Measurements from ENCODE around the gene PLA2G7.
"Not testable (repeated sequence)": the region's sequence is repeated elsewhere in the genome, so short reads cannot be mapped to it uniquely, and the experiment has no call there.

PLA2G7 gene

GRCh38 chr6:46749731-46750130, 14.6 kb upstream of the PLA2G7 start:
- in situ Hi-C loops (cut with MboI; ENCODE audit: low sequenced_read_pairs), result no loop called here

- in situ Hi-C loops (cut with MboI; ENCODE audit: low sequenced_read_pairs), result no loop called here
Observed at GRCh38 chr6:46748940-46749503, 13.8 kb upstream of the PLA2G7 start.

GRCh38 chr6:46746696-46747095, 11.5 kb upstream of the PLA2G7 start, which contains the start of gene ANKRD66:
ANKRD66 (plus strand) TSS chr6:46746933; CDS start chr6:46751949, 5,016 bp downstream.
- in situ Hi-C loops (cut with MboI; ENCODE audit: low sequenced_read_pairs), result no loop called here

- in situ Hi-C loops (cut with MboI; ENCODE audit: low sequenced_read_pairs), result no loop called here
Observed at GRCh38 chr6:46745973-46746372, 10.8 kb upstream of the PLA2G7 start.

- in situ Hi-C loops (cut with MboI; ENCODE audit: low sequenced_read_pairs), result not testable (repeated sequence)
Observed at GRCh38 chr6:46744159-46744725, 9.1 kb upstream of the PLA2G7 start.

- in situ Hi-C loops (cut with MboI; ENCODE audit: low sequenced_read_pairs), result no loop called here
Observed at GRCh38 chr6:46743425-46744158, 8.4 kb upstream of the PLA2G7 start.

- in situ Hi-C loops (cut with MboI; ENCODE audit: low sequenced_read_pairs), result no loop called here
Observed at GRCh38 chr6:46741910-46742309, 6.7 kb upstream of the PLA2G7 start.

GRCh38 chr6:46741482-46741881, 6.3 kb upstream of the PLA2G7 start:
- in situ Hi-C loops (cut with MboI; ENCODE audit: low sequenced_read_pairs), result no loop called here

- in situ Hi-C loops (cut with MboI; ENCODE audit: low sequenced_read_pairs), result no loop called here
Observed at GRCh38 chr6:46736906-46737305, 1.7 kb upstream of the PLA2G7 start.

- in situ Hi-C loops (cut with MboI; ENCODE audit: low sequenced_read_pairs), result no loop called here
Observed at GRCh38 chr6:46735720-46736031, 501 bp upstream of the PLA2G7 start.

GRCh38 chr6:46733341-46733801, 1.8 kb downstream of the PLA2G7 start:
- in situ Hi-C loops (cut with MboI; ENCODE audit: low sequenced_read_pairs), result no loop called here

- in situ Hi-C loops (cut with MboI; ENCODE audit: low sequenced_read_pairs), result no loop called here
Observed at GRCh38 chr6:46730921-46731461, 4.2 kb downstream of the PLA2G7 start.

- in situ Hi-C loops (cut with MboI; ENCODE audit: low sequenced_read_pairs), result no loop called here
Observed at GRCh38 chr6:46729787-46730326, 5.3 kb downstream of the PLA2G7 start.

- in situ Hi-C loops (cut with MboI; ENCODE audit: low sequenced_read_pairs), result no loop called here
Observed at GRCh38 chr6:46720401-46720800, 14.8 kb downstream of the PLA2G7 start.

- in situ Hi-C loops (cut with MboI; ENCODE audit: low sequenced_read_pairs), result no loop called here
Observed at GRCh38 chr6:46719099-46719498, 16.1 kb downstream of the PLA2G7 start.

- in situ Hi-C loops (cut with MboI; ENCODE audit: low sequenced_read_pairs), result no loop called here
Observed at GRCh38 chr6:46715141-46715540, 20.0 kb downstream of the PLA2G7 start.

- in situ Hi-C loops (cut with MboI; ENCODE audit: low sequenced_read_pairs), result no loop called here
Observed at GRCh38 chr6:46711491-46711890, 23.7 kb downstream of the PLA2G7 start.

- in situ Hi-C loops (cut with MboI; ENCODE audit: low sequenced_read_pairs), result loop anchor here (10.0 kb wide), 1 partner anchor 68 kb away; no protein-coding TSS in a partner anchor
Observed at GRCh38 chr6:46706464-46706863, 28.7 kb downstream of the PLA2G7 start.

GRCh38 chr6:46704562-46704961, 30.6 kb downstream of the PLA2G7 start:
- in situ Hi-C loops (cut with MboI; ENCODE audit: low sequenced_read_pairs), result loop anchor here (10.0 kb wide), 1 partner anchor 70 kb away; no protein-coding TSS in a partner anchor

GRCh38 chr6:46699970-46700369, 35.2 kb downstream of the PLA2G7 start:
- in situ Hi-C loops (cut with MboI; ENCODE audit: low sequenced_read_pairs), result loop anchor here (10.0 kb wide), 1 partner anchor 75 kb away; no protein-coding TSS in a partner anchor

GRCh38 chr6:46690911-46691451, 44.2 kb downstream of the PLA2G7 start:
- in situ Hi-C loops (cut with MboI; ENCODE audit: low sequenced_read_pairs), result no loop called here

All from HL-60/S4 treated with phorbol 12-myristate 13-acetate at 8.2 ng/mL for 4 days and 3 days (cell line).